ENCODE results near the gene FOXO3. TPM values are rescaled to one million over a fixed set of nuclear protein-coding genes. Genes with fewer than 3 reads are reported as not detected.

The FOXO3 gene
- total and polyA plus RNA-seq, 2 of the 13 experiments (the other 11 are each of a cell fraction or from before 2014, with no cell fraction given), result 16.0 to 22.5 TPM

- FAIRE-seq (no peak), ATAC-seq (no peak), DNase-seq (ENCODE audit: low spot score) (no peak)
- Histone ChIP-seq H3K27me3 (ENCODE audit: control insufficient read depth in 1 of 2, insufficient read depth in 2 of 2, low read length in 2 of 2) (no peaks in the 10 kb centered on the region), H3K27ac (ENCODE audit: extremely low read length, insufficient read depth, low read length) (no peak overlapping the region), H3K36me3 (replicated peaks in 1 of 2; ENCODE audit: control insufficient read depth in 1 of 2, insufficient read depth in 2 of 2, low read length in 2 of 2) (peaks cover 3 to 43% of the 10 kb centered on the region in 2 experiments), H3K79me2 (ENCODE audit: insufficient read depth, low read length) (peaks cover 91% of the 10 kb centered on the region), H3K9me3 (ENCODE audit: low read length) (no peaks in the 10 kb centered on the region), H3K9ac (ENCODE audit: insufficient read depth, low read depth, low read length) (no peak overlapping the region), H3K4me1 (ENCODE audit: insufficient read depth, low read length) (peaks cover 74% of the 10 kb centered on the region), H3K4me2 (ENCODE audit: low read depth, low read length) (no peak overlapping the region), H3K4me3 (replicated peaks in 1 of 3; ENCODE audit: insufficient read depth in 1 of 3, low read depth in 2 of 3, low read length in 3 of 3) (no peak overlapping the region), H2AFZ (ENCODE audit: low read length) (no peak overlapping the region), H4K20me1 (ENCODE audit: insufficient read depth, low read length) (peaks cover 84% of the 10 kb centered on the region)
- CTCF ChIA-PET (ENCODE audit: low intra/inter-chr PET ratio, low total read pairs), result no interaction called here
- POLR2A ChIA-PET, result no interaction called here
- in situ Hi-C loops (cut with HindIII; ENCODE audit: extremely low pct_ligation_motif_present, low pct_unique_long_range_greater_than_20kb) (no loop called here), intact Hi-C loops (cut with micrococcal nuclease; ENCODE audit: unreplicated experiment) (no loop called here)
- TF ChIP-seq ZNF496 (CRISPR knock-in tag; IDR thresholded peaks at IDR 0.05; ENCODE audit: insufficient replicate concordance), result no peak
- no peak for TF ChIP-seq ELF1 (CRISPR knock-in tag; IDR thresholded peaks at IDR 0.05)
- TF ChIP-seq, protein P1, sequence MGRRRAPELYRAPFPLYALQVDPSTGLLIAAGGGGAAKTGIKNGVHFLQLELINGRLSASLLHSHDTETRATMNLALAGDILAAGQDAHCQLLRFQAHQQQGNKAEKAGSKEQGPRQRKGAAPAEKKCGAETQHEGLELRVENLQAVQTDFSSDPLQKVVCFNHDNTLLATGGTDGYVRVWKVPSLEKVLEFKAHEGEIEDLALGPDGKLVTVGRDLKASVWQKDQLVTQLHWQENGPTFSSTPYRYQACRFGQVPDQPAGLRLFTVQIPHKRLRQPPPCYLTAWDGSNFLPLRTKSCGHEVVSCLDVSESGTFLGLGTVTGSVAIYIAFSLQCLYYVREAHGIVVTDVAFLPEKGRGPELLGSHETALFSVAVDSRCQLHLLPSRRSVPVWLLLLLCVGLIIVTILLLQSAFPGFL (CRISPR knock-in tag; IDR thresholded peaks at IDR 0.05), result no peak
- no peak for TF ChIP-seq HDAC6 (IDR thresholded peaks at IDR 0.05; ENCODE audit: low read depth, low read length)
- TF ChIP-seq NFKBIZ (CRISPR knock-in tag; IDR thresholded peaks at IDR 0.05), result no peak
- no peak for TF ChIP-seq ZNF737 (CRISPR knock-in tag; IDR thresholded peaks at IDR 0.05; ENCODE audit: borderline replicate concordance)
- TF ChIP-seq PLRG1 (conservative IDR thresholded peaks at IDR 0.05), result no peak
- TF ChIP-seq, protein P2, sequence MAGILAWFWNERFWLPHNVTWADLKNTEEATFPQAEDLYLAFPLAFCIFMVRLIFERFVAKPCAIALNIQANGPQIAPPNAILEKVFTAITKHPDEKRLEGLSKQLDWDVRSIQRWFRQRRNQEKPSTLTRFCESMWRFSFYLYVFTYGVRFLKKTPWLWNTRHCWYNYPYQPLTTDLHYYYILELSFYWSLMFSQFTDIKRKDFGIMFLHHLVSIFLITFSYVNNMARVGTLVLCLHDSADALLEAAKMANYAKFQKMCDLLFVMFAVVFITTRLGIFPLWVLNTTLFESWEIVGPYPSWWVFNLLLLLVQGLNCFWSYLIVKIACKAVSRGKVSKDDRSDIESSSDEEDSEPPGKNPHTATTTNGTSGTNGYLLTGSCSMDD (CRISPR knock-in tag; IDR thresholded peaks at IDR 0.05), result no peak
- TF ChIP-seq PHF5A (CRISPR knock-in tag; IDR thresholded peaks at IDR 0.05; ENCODE audit: low read depth, unreplicated experiment), result no peak
- no TSS peak for BruUV-seq (replicated peaks)
- 95% methylated on average over 1 of the region's 1 CpG for WGBS (ENCODE audit: low lambda C conversion rate)
These were observed 21.3 kb downstream of the FOXO3 start for GRCh38 chr6:108581932-108582475.
